PC-9 (cell line): ENCODE measurements around the gene FDX2.

ENCODE experiments used
- CTCF ChIP-seq: fragments of 200-600 bp; sonication (generic); conservative IDR thresholded peaks from 2 replicates; pipeline ENCODE4 v1.6.1; 2017; ENCODE audit warnings: mixed run types, antibody characterized with exemption, mild to moderate bottlenecking, moderate library complexity
- EZH2 ChIP-seq: fragments of 200-600 bp; sonication (generic); IDR thresholded peaks from 2 replicates; pipeline ENCODE4 v1.8.0; 2017; ENCODE audit warnings: antibody characterized with exemption, low read depth

- no peak for TF ChIP-seq CTCF
- TF ChIP-seq EZH2: no peak
These were observed 25.4 kb downstream of the FDX2 start for GRCh38 chr19:10290357-10290875.
